DOHH2 (cell line): Measurements from ENCODE around the gene TMEM260.
"Not testable (repeated sequence)": the region's sequence is repeated elsewhere in the genome, so short reads cannot be mapped to it uniquely, and the experiment has no call there.

Source experiments
- H3F3A ChIP-seq: fragments of 200-600 bp; sonication (generic), shearing (Covaris generic); 2 replicates; pipeline ENCODE4 v1.6.0; 2016; ENCODE audit warnings: antibody characterized with exemption, mild to moderate bottlenecking; ENCODE audit not compliant: control insufficient read depth, insufficient read depth
- H3K27ac ChIP-seq: fragments of 200-600 bp; sonication (generic); 2 replicates; pipeline ENCODE4 v1.5.1; 2014; ENCODE audit warnings: low read depth, mild to moderate bottlenecking, low read length, moderate library complexity
- H3K27me3 ChIP-seq: fragments of 200-600 bp; sonication (generic); 2 replicates; pipeline ENCODE4 v1.6.1; 2014; ENCODE audit warnings: mild to moderate bottlenecking, low read length, mixed read lengths; ENCODE audit not compliant: control insufficient read depth
- H3K36me3 ChIP-seq: fragments of 200-600 bp; sonication (generic); 2 replicates; pipeline ENCODE4 v1.6.1; 2014; ENCODE audit warnings: mild to moderate bottlenecking, low read length, moderate library complexity, mixed read lengths; ENCODE audit not compliant: control insufficient read depth
- H3K4me1 ChIP-seq: fragments of 200-600 bp; sonication (generic); 2 replicates; pipeline ENCODE4 v1.6.1; 2014; ENCODE audit warnings: mild to moderate bottlenecking, low read length, mixed read lengths; ENCODE audit not compliant: control insufficient read depth
- H3K4me2 ChIP-seq: fragments of 200-600 bp; sonication (generic); 2 replicates; pipeline ENCODE4 v1.6.0; 2014; ENCODE audit warnings: mild to moderate bottlenecking, low read length, moderate library complexity
- H3K4me3 ChIP-seq: fragments of 200-600 bp; sonication (generic); 2 replicates; pipeline ENCODE4 v1.5.1; 2014; ENCODE audit warnings: mild to moderate bottlenecking, low read length, mixed read lengths
- H3K79me2 ChIP-seq: fragments of 200-600 bp; sonication (generic); 2 replicates; pipeline ENCODE4 v1.6.1; 2014; ENCODE audit warnings: mild to moderate bottlenecking, low read length, mixed read lengths; ENCODE audit not compliant: control insufficient read depth
- H3K9me2 ChIP-seq: fragments of 200-600 bp; sonication (generic); replicated peaks from 2 replicates; pipeline ENCODE4 v1.6.1; 2014; ENCODE audit warnings: mild to moderate bottlenecking, low read length, mixed read lengths; ENCODE audit not compliant: control insufficient read depth
- H3K9me3 ChIP-seq: fragments of 200-600 bp; sonication (generic); 2 replicates; pipeline ENCODE4 v1.6.1; 2014; ENCODE audit warnings: antibody characterized with exemption, low read length, mixed read lengths; ENCODE audit not compliant: control insufficient read depth, insufficient read depth
- H4K20me1 ChIP-seq: fragments of 200-600 bp; sonication (generic); 2 replicates; pipeline ENCODE4 v1.6.0; 2014; ENCODE audit warnings: low read depth, mild to moderate bottlenecking, antibody characterized with exemption, low read length, moderate library complexity; ENCODE audit not compliant: control insufficient read depth, insufficient read depth
- CTCF ChIP-seq: fragments of 200-600 bp; sonication (generic); IDR thresholded peaks from one replicate; pipeline ENCODE4 v1.5.1; 2014; ENCODE audit warnings: antibody characterized with exemption, mild to moderate bottlenecking, low read depth, low read length; ENCODE audit not compliant: poor library complexity, severe bottlenecking
- EZH2phosphoT487 ChIP-seq: fragments of 200-600 bp; sonication (generic); IDR thresholded peaks from 2 replicates; pipeline ENCODE4 v1.6.1; 2017; ENCODE audit warnings: borderline replicate concordance, mild to moderate bottlenecking, antibody characterized with exemption, low read length, moderate library complexity, mixed read lengths

The TMEM260 gene

DNA sequence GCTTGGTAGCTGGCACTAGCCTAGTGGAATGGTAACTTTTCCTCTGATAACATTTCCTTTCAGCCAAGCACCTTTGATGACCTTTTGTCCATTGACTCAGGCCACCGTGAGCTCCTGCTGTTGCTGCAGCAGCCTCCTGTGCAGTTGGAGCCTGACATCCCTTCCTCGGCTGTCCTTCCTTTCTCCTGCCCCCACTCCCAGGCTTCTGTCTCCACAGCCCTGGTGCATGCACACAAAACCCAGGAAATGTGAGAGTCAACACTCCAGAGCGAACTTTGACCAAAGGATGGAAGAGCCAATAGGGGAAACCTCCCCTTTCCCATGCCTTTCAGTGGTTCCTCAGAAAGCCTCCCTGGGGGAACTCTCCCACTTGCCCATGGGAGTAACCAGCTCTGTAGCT lies 115.0 kb downstream of the TMEM260 start:
- Histone ChIP-seq H3K36me3 (no peaks in the 10 kb centered on the region), H3K79me2 (no peaks in the 10 kb centered on the region), H4K20me1 (no peaks in the 10 kb centered on the region), H3K4me3 (no peak overlapping the region), H3K9me2 (no peaks in the 10 kb centered on the region), H3F3A (no peaks in the 10 kb centered on the region), H3K4me2 (no peak overlapping the region), H3K4me1 (no peaks in the 10 kb centered on the region), H3K9me3 (no peaks in the 10 kb centered on the region), H3K27me3 (no peaks in the 10 kb centered on the region), H3K27ac (no peak overlapping the region)
- no peak for TF ChIP-seq EZH2phosphoT487
- no peak for TF ChIP-seq CTCF

DNA sequence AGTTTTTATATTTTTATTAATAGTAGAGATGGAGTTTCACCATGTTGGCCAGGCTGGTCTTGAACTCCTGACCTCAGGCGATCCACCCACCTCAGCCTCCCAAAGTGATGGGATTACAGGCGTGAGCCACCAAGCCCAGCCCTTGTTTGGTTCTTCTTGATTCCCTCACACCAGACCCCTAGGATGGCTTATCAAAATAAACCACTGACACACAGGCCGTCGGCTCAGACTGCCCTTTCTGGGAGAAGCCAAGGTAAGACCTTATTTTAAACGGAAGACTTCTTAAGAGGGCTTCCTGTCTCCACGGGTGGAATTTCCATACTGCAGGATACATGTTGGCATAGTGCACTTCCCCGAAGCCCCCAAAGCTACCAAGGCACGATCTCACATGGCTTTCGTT lies 115.6 kb downstream of the TMEM260 start:
- H3K79me2 ChIP-seq, H3K9me2 ChIP-seq, H3K27me3 ChIP-seq, H3F3A ChIP-seq, H3K27ac ChIP-seq, H3K4me3 ChIP-seq, H3K4me1 ChIP-seq, H4K20me1 ChIP-seq, H3K36me3 ChIP-seq, H3K4me2 ChIP-seq, H3K9me3 ChIP-seq: not testable (repeated sequence)
